GM19239 (cell line): ENCODE results near the gene TPCN2.

Source experiments
- DNase-seq: peaks from one replicate; pipeline ENCODE4 v3.0.0; 2011; ENCODE audit warnings: low spot score; ENCODE audit not compliant: insufficient read length
- FAIRE-seq: peaks from 2 replicates; lab custom pipeline; 2011; peaks lifted over from hg19 to GRCh38; lab: Jason Lieb, UNC

TPCN2 gene

GRCh38 chr11:69104856-69105395 lies 56.2 kb downstream of the TPCN2 start:
- DNase-seq (no peak), FAIRE-seq (no peak)

- FAIRE-seq: no peak
- no peak for DNase-seq
These were observed 56.8 kb downstream of the TPCN2 start for GRCh38 chr11:69105461-69106030.

GRCh38 chr11:69106031-69106811 lies 57.5 kb downstream of the TPCN2 start:
- no peak for FAIRE-seq
- DNase-seq: no peak

DNA sequence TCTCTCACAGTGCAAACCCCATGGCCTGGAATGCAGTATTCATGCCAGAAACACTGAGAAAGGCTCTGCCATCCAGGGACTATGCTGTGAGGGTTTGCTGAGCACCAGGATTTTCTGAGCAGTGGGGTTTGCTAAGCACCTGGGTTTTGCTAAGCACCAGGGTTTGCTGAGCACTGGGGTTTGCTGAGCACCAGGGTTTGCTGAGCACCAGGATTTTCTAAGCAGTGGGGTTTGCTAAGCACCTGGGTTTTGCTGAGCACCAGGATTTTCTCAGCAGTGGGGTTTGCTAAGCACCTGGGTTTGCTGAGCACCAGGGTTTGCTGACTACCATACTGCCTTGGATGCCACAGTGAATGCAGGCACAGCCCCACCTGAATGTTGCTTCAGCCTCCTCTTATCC lies 58.7 kb downstream of the TPCN2 start:
- DNase-seq (no peak), FAIRE-seq (no peak)

DNA sequence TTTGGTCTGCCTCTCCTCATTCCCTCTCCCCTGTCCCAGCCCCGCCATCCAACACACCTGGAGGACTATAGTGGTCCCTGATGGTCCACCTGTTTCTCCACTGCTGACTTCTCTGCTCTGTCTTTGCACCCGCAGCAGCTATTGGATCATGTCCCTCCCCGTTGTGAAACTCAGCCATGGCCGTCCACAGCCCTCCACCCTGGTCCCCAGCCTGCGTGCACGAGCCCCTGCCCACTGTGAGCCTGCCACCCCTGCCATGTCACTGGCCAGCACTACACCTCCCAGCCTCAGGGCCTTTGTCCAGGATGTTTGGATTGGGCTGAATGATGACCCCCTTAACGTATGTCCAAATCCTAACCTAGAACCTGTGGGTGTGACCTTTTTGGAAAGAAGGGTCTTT lies 59.3 kb downstream of the TPCN2 start:
- DNase-seq (no peak), FAIRE-seq (no peak)

- DNase-seq: no peak
- FAIRE-seq: no peak
These were observed 59.8 kb downstream of the TPCN2 start for GRCh38 chr11:69108559-69108958.

DNA sequence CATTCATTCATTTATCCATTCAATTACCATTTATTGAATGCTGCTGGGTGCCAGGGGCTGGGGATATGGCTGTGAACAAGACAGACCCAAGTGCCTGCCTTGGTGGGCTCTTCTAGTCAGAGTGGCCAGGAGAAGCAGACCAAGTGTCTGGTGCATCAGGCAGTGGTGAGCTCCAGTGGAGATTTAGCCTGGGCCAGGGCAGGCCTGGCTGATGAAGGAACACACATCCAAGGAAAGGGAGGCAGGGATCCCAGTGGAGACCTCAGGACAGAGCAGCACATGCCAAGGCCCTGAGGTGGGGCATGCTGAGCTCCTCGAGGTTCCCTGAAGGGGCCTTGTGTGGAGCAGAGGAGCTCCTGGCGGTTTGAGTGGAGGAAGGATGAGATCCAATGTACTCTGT lies 60.4 kb downstream of the TPCN2 start:
- FAIRE-seq (no peak), DNase-seq (no peak)

- no peak for DNase-seq
- FAIRE-seq: no peak
These were observed 61.7 kb downstream of the TPCN2 start for GRCh38 chr11:69110451-69110850.

DNA sequence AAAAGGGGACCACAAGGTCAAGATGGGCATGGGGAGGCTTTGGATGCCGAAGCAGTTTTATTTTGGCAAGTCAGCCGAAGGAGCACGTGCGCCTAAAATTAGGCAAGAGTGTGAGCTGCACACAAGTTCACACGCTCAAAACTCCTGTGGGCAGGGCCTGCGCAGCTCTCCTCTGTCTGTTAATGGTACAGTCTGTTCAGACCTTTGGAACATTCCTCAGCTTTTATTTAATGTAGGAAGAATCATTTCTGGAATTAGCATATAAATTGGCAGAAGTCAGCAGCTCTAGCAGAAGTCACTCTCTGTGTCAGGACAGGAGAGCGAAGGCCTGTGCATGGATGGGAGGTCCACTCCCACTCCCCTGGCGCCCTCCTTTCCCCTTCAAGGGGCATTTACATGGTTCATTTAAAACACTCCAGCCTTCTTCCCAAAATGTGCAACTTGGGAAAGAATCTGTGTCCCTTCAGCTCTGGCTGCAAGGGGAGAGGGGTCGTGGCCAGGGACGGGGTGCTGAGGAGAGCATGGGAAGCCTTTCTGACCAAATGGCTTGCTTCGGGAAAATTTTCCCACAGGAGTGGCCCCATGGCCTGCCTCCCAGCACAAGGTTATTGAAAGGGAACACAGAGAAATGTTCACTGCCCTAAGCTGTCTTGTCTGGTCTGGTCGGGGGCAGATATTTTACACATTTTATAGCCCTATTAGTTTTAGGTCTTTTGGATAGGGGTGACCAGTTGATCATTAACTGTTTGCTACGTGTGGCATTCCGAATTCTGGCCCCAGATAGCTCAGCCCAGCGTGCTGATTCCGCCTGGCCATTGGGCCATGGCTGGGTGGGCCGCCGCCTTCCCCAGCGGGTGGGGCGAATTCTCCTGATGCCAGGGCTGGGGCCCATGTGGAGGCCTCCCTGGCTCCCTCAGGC lies 63.2 kb downstream of the TPCN2 start:
- no peak for FAIRE-seq
- DNase-seq: no peak

GRCh38 chr11:69113226-69113625 lies 64.5 kb downstream of the TPCN2 start:
- FAIRE-seq: no peak
- DNase-seq: no peak

DNA sequence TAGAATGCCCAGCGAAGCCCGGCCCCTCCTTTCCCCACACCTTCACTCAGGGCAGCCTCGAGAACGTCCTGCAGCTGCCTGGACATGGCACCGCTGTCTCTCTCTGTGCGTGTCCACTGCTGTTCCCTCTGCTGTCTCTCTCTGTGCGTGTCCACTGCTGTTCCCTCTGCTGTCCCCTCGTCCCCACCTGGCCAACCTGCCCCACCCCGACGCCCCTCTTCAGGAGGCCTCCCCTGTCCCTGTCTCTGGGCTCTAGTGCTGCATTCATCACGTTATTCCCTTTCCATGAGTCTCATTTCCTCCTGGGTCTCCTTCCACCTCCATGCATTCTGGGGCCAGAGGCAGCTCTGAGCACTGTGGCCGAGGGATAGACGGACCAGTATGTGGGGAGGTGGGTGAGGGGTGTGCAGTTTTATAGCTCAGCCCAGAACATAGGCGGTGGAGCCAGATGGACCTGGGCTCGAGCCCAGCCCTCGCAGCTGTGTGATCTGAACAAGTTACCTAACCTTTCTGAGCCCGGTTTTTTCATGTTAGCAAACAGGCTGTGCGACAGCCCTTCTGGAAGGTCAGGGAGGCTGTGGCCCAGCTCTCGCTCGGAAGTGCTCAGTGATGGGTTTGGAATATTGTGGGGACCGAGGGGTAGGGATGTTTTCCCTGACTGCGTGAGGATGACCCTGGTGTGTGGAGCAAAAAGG lies 65.1 kb downstream of the TPCN2 start:
- no peak for DNase-seq
- no peak for FAIRE-seq

- no peak for DNase-seq
- no peak for FAIRE-seq
These were observed 65.6 kb downstream of the TPCN2 start for GRCh38 chr11:69114362-69114761.

- DNase-seq (no peak), FAIRE-seq (no peak)
These were observed 66.2 kb downstream of the TPCN2 start for GRCh38 chr11:69114811-69115523.

DNA sequence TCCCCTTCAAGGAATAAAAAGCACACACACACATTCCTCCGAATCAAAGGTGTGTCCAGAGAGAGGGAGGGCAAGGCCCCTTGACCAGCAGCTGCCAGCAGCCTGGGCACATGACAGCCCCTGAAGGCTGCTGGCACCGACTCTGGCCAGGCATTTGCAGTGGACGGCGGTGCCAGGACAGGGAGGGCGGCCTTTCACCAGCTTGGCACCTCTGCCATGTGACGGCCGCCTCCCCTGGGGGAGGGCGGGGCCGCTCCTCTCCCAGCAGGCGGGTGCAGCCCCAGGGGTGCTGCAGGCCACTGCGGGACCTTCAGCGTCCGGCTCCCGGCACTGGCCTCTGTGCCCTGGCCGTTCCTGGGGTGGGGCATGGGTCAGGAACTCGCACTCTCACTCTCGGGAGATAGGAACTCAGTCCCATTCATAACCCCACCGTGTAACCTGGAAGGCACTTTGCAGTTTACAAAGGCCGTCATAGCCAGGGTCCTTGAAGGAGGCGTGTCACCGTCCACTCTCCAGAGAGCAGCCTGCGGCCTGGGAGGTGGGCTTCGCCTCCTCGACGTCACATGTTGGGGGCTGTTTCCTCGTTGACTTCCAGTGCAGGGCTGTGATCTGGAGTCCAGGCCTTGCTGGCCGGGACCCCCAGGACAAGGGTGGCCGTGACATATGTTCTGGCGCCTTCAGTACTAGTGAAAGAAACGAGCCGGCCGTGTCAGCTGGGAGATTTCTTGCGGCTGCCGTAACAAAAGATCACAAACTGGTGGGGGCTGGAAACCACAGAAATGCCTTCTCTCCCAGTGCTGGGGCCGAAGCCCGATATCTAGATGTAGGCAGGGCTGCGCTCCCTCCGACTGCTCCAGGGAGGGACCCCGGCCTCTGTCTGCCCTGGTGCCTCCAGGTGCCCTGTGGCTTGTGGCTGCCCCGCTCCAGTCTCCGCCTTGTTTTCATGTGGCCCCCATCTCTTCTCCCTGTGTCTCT lies 67.1 kb downstream of the TPCN2 start:
- FAIRE-seq (no peak), DNase-seq (no peak)

- FAIRE-seq (no peak), DNase-seq (no peak)
These were observed 67.9 kb downstream of the TPCN2 start for GRCh38 chr11:69116671-69117070.

- FAIRE-seq (no peak), DNase-seq (no peak)
These were observed 70.5 kb downstream of the TPCN2 start for GRCh38 chr11:69119190-69119589.

DNA sequence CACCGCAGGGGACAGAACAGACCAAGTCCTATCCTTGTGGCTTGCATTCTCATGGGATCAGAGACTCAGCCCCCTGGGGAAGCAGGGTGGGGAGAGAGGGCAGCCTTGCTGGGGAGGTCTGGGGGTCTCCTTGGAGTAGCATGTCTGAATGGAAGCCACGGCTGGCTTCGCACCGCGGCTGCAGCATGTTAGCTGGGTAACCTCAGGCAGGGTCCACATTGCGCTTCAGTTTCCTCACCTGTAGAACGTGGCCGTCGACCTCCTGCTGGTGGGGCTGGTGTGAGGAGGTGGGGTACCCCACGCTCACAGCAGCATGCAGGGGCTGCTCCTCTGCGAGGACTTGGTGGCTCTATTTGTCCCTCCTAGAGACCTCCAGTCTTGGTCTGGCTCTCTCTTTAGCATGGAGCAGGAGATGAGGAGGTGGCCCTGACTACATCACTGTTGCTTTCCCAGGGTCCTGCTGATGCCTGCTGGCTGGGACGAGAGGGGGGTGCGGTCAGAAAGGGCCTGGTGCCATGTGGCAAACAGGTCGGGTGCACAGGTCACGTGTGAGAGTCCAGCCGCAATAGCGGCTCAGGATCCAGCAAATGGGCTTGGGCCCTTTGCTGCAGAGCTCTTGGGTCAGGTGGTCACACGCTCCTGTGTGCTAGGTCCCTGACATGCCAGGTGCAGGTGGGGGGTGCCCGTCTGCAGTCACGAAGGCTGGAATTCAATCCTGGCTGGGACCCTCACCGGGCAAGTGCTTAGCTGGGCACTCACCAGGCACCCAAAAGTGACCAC lies 71.6 kb downstream of the TPCN2 start:
- FAIRE-seq (no peak), DNase-seq (no peak)

DNA sequence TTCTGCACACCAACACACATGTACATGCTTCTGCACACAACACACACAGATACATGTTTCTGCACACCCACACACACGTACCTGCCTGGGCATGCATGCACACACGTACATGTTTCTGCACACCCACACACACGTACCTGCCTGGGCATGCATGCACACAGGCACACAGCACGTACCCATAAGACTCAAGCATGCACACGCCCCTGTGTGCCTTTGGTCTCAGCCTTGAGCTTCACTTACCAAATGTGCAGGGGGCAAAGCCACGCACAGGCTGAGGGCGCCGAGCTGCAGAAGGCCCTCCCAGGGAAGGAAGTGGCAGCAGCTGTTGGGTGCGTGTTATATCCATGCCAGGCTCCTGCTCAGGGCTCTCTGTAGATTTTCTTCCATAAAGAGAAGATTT lies 72.3 kb downstream of the TPCN2 start:
- FAIRE-seq (no peak), DNase-seq (no peak)
